Natural killer cell treated with Interleukin-12 subunit alpha and Interleukin-12 subunit beta and Interleukin-15 and Interleukin-18, amount 100 ng/mL, for 72 hours (primary cell): Measurements from ENCODE around the gene XRCC5. TPM values are rescaled to one million over a fixed set of nuclear protein-coding genes. Genes with fewer than 3 reads are reported as not detected.
"Not testable (repeated sequence)": the region's sequence is repeated elsewhere in the genome, so short reads cannot be mapped to it uniquely, and the experiment has no call there.

Experiments
- ATAC-seq, 2 donors: fragments of 150-1000 bp; cut with Tn5 transposase in 1 of 2; sonication (Bioruptor Pico), chemical (Tn5 transposase) in 1 of 2; 2 replicates each; pipeline ENCODE4 v1.10.0; 2021
- DNase-seq: peaks from one replicate; pipeline ENCODE4 v3.0.0; 2022; ENCODE audit warnings: low spot score
- H3K27ac Mint-ChIP-seq, 2 donors: 1 replicate in 1 of 2; 2 replicates in 1 of 2; pipeline ENCODE4 v1.8.0; 2022; ENCODE audit warnings: mixed read lengths in 2 of 2, mild to moderate bottlenecking in 1 of 2, moderate library complexity in 1 of 2
- H3K27me3 Mint-ChIP-seq, 2 donors: 1 replicate in 1 of 2; 2 replicates in 1 of 2; pipeline ENCODE4 v1.8.0; 2022; ENCODE audit warnings: mixed read lengths in 2 of 2
- H3K36me3 Mint-ChIP-seq: one replicate; pipeline ENCODE4 v1.8.0; 2022; ENCODE audit warnings: mixed read lengths
- H3K4me1 Mint-ChIP-seq, 2 donors: 1 replicate in 1 of 2; 2 replicates in 1 of 2; pipeline ENCODE4 v1.8.0; 2022; ENCODE audit warnings: low read depth in 2 of 2, mixed read lengths in 2 of 2, mild to moderate bottlenecking in 1 of 2
- H3K4me3 Mint-ChIP-seq: one replicate; pipeline ENCODE4 v1.8.0; 2022; ENCODE audit warnings: mixed read lengths
- H3K9me3 Mint-ChIP-seq: 2 replicates; pipeline ENCODE4 v1.8.0; 2022; ENCODE audit warnings: mixed read lengths
- total RNA-seq, 2 donors: library from RNA; stranded (reverse); gene quantifications; one replicate each; pipeline ENCODE4 v1.2.3, GENCODE V29; 2022

The XRCC5 gene
- total RNA-seq, 2 donors from 2014 or later: 454 to 500 TPM

DNA sequence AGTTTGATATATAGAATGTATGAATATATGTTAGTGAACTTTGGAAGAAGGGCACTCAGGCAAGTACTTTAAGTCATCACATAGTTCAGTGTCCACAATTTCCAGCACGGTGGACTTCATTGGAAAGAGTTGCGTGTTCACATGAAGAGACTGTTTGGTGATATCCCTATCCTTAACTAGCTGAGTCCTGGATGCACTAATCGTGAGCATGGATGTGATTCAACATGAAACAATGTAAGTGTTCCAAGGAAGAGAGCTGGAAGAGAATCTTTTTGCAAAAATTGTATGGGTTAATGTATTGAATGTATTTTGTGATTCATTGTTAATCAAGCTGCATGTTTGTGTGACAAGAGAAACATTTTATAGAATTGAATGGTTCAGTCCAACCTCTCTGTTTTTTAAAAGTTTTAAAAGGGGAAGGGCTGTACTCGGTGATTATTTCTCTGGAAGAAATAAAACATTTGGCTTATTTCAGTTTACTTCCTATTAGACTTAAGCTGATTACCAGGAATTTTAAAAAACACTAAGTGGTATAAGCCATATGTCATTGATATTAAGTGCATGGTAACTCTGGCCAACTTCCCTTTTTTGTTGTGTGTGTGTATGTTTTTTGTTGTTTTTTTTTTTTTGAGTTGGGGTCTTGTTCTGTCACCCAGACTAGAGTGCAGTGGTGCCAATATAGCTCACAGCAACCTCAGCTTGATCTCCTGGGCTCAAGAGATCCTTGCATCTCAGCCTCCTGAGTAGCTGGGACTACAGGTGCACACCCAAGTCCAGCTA is 8.6 kb downstream of the XRCC5 start:
- Mint-ChIP-seq H3K27ac (peak overlapping the region in 1 of 2 donors; percentile 81), H3K27me3 (no peaks in the 10 kb centered on the region), H3K9me3 (no peaks in the 10 kb centered on the region), H3K36me3 (peaks cover 83% of the 10 kb centered on the region), H3K4me3 (no peak overlapping the region), H3K4me1 (peaks cover 58 to 79% of the 10 kb centered on the region in 2 donors)
- ATAC-seq (no peak), DNase-seq (no peak)

DNA sequence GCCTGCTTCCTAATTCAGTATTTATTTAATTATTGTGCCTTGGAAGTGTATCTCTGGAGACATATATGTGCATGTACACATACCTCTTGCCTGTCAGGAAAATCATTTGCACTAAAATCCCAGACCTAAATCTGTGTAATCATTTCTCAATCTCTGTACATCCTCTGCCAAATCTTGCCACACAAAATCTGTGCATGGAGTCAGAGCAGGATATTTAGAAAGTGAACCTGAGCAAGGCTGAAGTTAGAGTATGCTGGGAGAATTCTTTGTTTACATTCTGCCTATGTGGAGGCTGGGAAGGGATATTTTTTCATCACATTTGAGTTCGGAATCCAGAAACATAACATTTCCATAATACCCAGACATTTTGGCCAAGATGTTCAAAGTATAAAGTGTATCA is 9.3 kb downstream of the XRCC5 start:
- peak overlapping the region in 1 of 2 donors; percentile 71 for H3K27ac Mint-ChIP-seq
- peaks cover 51 to 72% of the 10 kb centered on the region in 2 donors for H3K4me1 Mint-ChIP-seq
- H3K27me3 Mint-ChIP-seq: no peaks in the 10 kb centered on the region
- ATAC-seq: no peak
- peaks cover 78% of the 10 kb centered on the region for H3K36me3 Mint-ChIP-seq
- H3K9me3 Mint-ChIP-seq: no peaks in the 10 kb centered on the region
- DNase-seq: no peak
- H3K4me3 Mint-ChIP-seq: no peak overlapping the region

DNA sequence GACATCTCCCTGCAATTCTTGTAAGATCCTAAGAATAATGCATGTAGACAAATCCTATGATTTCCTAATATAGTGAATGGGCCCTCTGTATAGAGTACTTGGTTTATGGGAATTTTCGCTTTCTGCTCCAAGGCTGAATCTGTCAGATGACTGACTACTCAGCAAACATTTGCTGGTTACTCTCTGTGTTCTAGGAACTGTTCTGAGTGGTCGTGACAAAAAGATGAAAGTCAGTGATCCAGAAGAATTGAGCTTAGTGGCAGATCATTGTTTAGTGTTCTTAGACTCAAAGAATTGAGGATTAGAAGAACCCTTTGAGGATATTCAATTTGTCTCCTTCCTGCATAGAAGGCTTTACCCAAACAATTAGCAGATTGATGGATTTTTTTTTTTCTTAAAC is 10.0 kb downstream of the XRCC5 start:
- peaks cover 45 to 65% of the 10 kb centered on the region in 2 donors for H3K4me1 Mint-ChIP-seq
- DNase-seq: no peak
- peaks cover 72% of the 10 kb centered on the region for H3K36me3 Mint-ChIP-seq
- peak overlapping the region; percentile 24 for H3K4me3 Mint-ChIP-seq
- no peak for ATAC-seq
- peak overlapping the region; percentile 71 to 75 for H3K27ac Mint-ChIP-seq
- no peaks in the 10 kb centered on the region for H3K9me3 Mint-ChIP-seq
- no peaks in the 10 kb centered on the region for H3K27me3 Mint-ChIP-seq

DNA sequence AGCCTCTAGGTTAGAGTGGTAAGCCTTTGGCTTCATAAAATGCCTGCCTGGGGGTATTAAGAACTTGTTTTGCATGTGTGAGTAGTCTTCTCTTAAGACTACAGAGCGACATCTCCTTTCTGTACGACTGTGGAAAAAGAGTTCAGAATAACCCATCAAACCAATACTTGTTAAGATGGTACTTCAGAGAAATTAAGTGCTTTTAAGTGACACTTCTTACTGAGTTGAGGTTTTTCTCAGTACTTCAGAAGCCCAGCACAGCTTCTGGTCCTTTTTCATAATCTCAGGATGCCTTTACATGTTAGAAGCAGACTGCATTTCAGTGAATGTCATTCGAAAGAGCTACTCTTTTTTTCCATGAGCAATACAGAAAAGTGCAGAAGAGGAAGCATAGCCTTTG is 10.8 kb downstream of the XRCC5 start:
- peaks cover 70% of the 10 kb centered on the region for H3K36me3 Mint-ChIP-seq
- ATAC-seq: peak; percentile 20 to 81

DNA sequence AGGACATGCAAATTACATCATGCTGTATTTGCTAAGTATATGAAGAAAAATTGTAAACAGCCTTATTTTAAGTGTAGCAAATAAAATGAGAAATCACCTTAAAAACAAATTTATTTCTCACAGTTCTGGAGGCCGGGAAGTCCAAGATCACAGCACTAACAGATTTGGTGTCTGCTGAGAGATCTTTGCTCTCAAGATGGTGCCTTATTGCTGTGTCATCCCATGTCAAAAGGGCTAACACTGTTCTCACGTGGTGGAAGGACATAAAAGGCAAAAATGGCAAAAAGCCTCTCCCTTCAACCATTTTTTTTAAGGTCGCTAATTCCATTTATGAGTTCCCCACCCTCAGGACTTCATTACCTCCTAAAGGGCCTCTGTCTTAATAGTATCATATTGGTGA is 12.1 kb downstream of the XRCC5 start:
- peak overlapping the region; percentile 46 to 72 for H3K27ac Mint-ChIP-seq
- DNase-seq: no peak
- H3K4me1 Mint-ChIP-seq: peaks cover 32 to 55% of the 10 kb centered on the region in 2 donors
- H3K27me3 Mint-ChIP-seq: no peaks in the 10 kb centered on the region
- no peak for ATAC-seq
- peaks cover 63% of the 10 kb centered on the region for H3K36me3 Mint-ChIP-seq
- no peak overlapping the region for H3K4me3 Mint-ChIP-seq
- H3K9me3 Mint-ChIP-seq: no peaks in the 10 kb centered on the region

More for the DNA sequence above, 10.8 kb downstream of the XRCC5 start:
- Mint-ChIP-seq H3K4me3 (peak overlapping the region; percentile 47), H3K27ac (peak overlapping the region; percentile 71 to 75), H3K27me3 (no peaks in the 10 kb centered on the region), H3K9me3 (no peaks in the 10 kb centered on the region), H3K4me1 (peaks cover 39 to 62% of the 10 kb centered on the region in 2 donors)
- no peak for DNase-seq

DNA sequence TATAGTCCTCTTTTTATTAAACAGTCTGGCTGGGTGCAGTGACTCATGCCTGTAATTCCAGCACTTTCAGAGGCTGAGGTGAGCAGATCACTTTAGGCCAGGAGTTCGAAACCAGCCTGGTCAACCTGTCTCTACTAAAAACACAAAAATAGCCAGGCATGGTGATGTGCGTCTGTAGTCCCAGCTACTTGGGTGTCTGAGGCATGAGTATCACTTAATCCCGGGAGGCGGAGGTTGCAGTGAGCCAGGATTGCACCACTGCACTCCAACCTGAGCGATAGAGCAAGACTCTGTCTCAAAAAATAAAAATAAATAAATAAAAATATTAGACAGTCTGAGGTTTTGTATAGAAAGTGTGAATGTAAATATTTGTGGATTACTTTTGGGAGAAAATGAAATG is 17.8 kb downstream of the XRCC5 start:
- peaks cover 20 to 29% of the 10 kb centered on the region in 2 donors for H3K4me1 Mint-ChIP-seq
- H3K27me3 Mint-ChIP-seq: no peaks in the 10 kb centered on the region
- no peak for DNase-seq
- no peak overlapping the region for H3K4me3 Mint-ChIP-seq
- H3K27ac Mint-ChIP-seq: no peak overlapping the region
- no peak for ATAC-seq
- no peaks in the 10 kb centered on the region for H3K9me3 Mint-ChIP-seq
- peaks cover 56% of the 10 kb centered on the region for H3K36me3 Mint-ChIP-seq

DNA sequence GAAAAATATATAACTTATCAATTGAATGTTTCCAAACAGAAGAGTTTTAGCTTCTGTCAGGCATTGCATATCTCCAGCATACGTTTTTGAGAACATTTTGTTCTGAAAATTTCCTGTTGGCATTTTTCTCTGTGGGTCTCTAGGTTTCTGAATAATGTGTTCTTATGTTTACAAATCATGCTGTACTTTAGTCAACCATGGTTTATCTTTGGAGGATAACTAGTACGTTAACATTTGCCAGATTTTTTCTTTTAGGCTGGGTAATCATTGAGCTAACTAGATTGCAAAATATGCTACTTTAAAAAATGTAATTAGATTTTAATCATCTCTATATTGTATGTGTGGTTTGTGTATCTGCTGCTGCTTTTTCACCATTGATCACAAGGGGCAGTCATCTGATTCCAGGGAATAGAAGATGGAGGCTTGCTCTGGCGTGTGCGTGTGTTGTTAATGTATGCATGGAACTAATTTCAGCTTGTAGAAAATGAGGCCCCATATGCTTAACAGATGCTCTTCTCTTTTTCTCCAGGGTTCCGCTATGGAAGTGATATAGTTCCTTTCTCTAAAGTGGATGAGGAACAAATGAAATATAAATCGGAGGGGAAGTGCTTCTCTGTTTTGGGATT is 21.3 kb downstream of the XRCC5 start:
- H3K36me3 Mint-ChIP-seq: peaks cover 68% of the 10 kb centered on the region
- no peak overlapping the region for H3K4me3 Mint-ChIP-seq
- H3K9me3 Mint-ChIP-seq: no peaks in the 10 kb centered on the region
- no peak for ATAC-seq
- DNase-seq: no peak
- H3K27ac Mint-ChIP-seq: no peak overlapping the region
- peaks cover 30 to 38% of the 10 kb centered on the region in 2 donors for H3K4me1 Mint-ChIP-seq
- H3K27me3 Mint-ChIP-seq: no peaks in the 10 kb centered on the region

DNA sequence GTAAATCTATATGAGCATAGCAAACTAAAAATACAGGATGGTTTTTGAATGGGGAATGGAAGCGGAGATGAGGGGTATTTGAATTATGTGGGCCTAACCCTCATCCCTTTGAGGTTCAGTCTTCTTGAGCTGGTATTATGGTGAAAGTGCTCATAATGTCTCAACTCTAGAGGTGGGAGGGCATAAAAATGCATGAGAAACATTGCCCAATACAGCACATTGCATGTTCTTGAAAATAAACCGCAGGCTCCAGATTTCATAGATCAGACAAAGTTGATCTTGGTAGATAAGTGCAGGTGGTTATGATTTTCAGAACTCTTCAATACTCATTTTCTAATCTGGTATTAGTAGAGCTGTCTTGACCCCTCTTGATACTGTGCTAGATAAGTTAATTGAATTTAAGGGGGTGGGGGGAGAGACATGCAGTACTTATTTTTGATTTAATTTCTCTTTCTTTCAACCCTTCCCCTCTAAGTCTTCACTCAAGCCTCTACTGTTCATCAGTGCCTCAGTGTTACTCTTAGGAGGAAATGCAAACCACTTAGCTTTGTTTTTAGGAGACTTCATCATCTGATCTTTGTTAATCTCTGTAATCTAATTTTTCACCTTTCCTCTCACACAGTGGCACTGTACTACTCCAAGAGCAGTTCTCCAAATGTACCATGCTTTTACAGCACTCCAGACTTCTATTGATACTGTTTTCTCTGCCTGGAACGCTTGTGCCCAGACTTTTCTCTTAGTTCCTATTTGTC is 22.2 kb downstream of the XRCC5 start:
- Mint-ChIP-seq H3K27ac (peak overlapping the region in 1 of 2 donors; percentile 40), H3K27me3 (no peaks in the 10 kb centered on the region), H3K4me1 (peaks cover 33 to 39% of the 10 kb centered on the region in 2 donors), H3K36me3 (peaks cover 77% of the 10 kb centered on the region), H3K4me3 (no peak overlapping the region), H3K9me3 (no peaks in the 10 kb centered on the region)
- ATAC-seq: no peak
- DNase-seq: no peak

DNA sequence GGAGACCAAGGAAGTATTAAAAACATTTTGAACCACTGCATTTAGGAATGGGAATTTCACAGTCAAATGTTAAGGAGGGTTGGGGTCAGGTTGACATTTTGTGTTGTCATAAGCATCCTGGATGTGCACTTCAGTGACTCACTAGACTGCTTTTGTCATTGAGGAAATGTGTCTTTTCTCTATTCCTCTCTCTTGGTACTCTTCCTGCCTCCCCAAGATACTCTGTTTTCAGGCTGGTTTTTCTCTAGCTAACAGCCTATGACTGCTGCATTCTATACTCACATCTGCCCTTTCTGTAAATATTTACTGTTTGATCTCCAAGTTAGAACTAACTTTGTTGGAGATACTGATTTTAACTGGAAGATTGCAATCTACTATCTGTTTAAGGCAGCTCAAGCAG is 23.4 kb downstream of the XRCC5 start:
- peaks cover 73% of the 10 kb centered on the region for H3K36me3 Mint-ChIP-seq
- DNase-seq (no peak), ATAC-seq (no peak)
- H3K4me3 Mint-ChIP-seq: no peak overlapping the region
- H3K27ac Mint-ChIP-seq: peak overlapping the region in 1 of 2 donors; percentile 40
- H3K27me3 Mint-ChIP-seq: no peaks in the 10 kb centered on the region
- peaks cover 31 to 39% of the 10 kb centered on the region in 2 donors for H3K4me1 Mint-ChIP-seq
- H3K9me3 Mint-ChIP-seq: no peaks in the 10 kb centered on the region

DNA sequence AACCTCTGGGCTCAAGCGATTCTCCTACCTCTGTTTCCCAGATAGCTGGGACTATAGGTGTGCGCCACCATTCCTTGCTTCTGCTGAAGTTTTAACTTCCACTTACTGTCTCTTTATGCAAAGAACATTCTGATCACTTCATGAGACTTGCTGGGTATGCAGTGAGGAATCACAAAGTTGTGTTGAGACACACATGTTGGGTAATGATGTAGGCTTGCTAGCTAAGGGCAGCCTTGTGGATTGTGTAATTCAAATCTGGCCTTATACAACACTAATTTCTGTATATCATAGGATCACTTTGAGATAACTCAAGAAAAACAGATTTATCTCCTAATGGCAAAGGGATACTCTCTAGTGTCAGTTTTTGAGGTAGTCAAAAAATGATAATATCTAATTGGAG is 24.2 kb downstream of the XRCC5 start:
- ATAC-seq (no peak), DNase-seq (no peak)
- H3K4me1 Mint-ChIP-seq: peaks cover 27 to 34% of the 10 kb centered on the region in 2 donors
- H3K27me3 Mint-ChIP-seq: no peaks in the 10 kb centered on the region
- H3K36me3 Mint-ChIP-seq: peaks cover 75% of the 10 kb centered on the region
- H3K27ac Mint-ChIP-seq: no peak overlapping the region
- no peaks in the 10 kb centered on the region for H3K9me3 Mint-ChIP-seq
- H3K4me3 Mint-ChIP-seq: no peak overlapping the region

DNA sequence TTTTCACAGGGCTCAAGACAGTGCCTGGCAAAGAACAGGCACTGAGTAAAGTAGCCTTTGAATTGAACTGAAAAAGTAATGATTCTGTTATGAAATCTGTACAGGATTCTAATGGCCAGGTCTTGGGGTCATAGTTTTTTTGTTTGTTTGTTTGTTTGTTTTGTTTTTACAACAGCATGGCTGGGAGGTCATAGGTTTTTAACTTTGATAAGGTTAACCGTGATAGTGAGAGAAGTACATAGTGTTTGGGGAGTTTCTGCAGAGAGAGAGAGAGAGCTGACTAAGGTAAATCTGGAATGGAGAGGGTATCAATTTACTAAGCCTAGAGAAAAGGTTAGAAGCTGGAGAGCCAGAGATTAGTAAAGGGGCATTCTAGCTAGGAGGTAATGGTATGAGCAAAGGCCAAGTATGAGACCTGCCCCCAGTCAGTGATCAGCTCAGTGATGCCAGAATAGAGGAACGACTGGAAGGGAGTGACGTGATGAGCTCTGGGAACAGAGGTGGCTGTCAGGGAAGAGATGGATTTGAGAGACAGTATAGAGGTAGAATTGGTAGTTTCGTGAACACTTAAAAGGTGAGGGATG is 25.9 kb downstream of the XRCC5 start:
- peaks cover 20 to 28% of the 10 kb centered on the region in 2 donors for H3K4me1 Mint-ChIP-seq

DNA sequence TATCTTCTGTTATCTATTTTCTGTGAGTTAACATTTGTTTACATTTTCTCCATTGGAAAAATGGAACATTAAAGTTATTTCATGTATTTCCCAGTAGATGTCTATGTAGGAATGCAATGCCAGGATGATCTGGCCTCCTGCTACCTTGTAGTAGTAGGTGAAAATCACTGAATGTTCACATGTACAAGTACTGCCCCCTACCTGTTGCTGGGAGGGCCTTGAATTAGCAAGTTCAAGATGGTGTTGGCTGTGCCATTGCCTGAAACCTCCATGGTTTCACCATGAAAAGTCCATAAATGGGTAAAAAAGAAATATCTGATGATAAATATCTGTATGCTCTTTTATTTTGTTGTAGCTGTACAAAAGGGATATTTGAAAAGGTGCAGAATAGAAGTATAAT is 30.7 kb downstream of the XRCC5 start:
- Mint-ChIP-seq H3K9me3 (no peaks in the 10 kb centered on the region), H3K27me3 (no peaks in the 10 kb centered on the region), H3K4me1 (peaks cover 9 to 23% of the 10 kb centered on the region in 2 donors), H3K4me3 (no peak overlapping the region), H3K27ac (no peak overlapping the region), H3K36me3 (peaks cover 59% of the 10 kb centered on the region)
- DNase-seq (no peak), ATAC-seq (no peak)

More for the DNA sequence above, 25.9 kb downstream of the XRCC5 start:
- peaks cover 78% of the 10 kb centered on the region for H3K36me3 Mint-ChIP-seq
- H3K4me3 Mint-ChIP-seq: no peak overlapping the region
- no peaks in the 10 kb centered on the region for H3K27me3 Mint-ChIP-seq
- ATAC-seq (no peak), DNase-seq (no peak)
- no peaks in the 10 kb centered on the region for H3K9me3 Mint-ChIP-seq
- H3K27ac Mint-ChIP-seq: peak overlapping the region; percentile 10 to 28

DNA sequence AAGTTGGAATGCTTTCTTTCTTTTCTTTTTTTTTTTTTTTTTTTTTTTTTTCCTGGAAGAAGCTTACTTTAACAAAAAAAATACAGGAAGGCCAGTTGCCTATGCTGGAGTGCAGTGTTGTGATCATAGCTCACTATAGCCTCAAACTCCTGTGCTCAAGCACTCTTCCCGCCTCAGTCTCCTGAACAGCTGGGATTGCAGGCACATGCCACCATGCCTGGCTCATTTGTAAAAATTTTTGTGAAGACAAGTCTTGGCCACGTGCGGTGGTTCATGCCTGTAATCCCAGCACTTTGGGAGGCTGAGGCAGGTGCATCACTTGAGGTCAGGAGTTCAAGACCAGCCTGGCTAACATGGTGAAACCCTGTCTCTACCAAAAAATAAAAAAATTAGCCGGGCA is 32.4 kb downstream of the XRCC5 start:
- H3K9me3 Mint-ChIP-seq, ATAC-seq, DNase-seq, H3K27ac Mint-ChIP-seq, H3K27me3 Mint-ChIP-seq, H3K4me3 Mint-ChIP-seq: not testable (repeated sequence)
- H3K4me1 Mint-ChIP-seq: peaks cover under 1 to 17% of the 10 kb centered on the region in 2 donors
- H3K36me3 Mint-ChIP-seq: peaks cover 44% of the 10 kb centered on the region
